HCT116 (cell line): Measurements from ENCODE around the gene CSDE1. TPM values are rescaled to one million over a fixed set of nuclear protein-coding genes. Genes with fewer than 3 reads are reported as not detected.
A peak's percentile ranks its signal among the peaks of the same experiment; 100 is the strongest.

Experiments
- ATAC-seq: fragments of 200-7000 bp; cut with Tn5 transposase; 2 replicates; pipeline ENCODE4 v1.9.1; 2020; ENCODE audit warnings: mild to moderate bottlenecking, moderate library complexity
- BruUV-seq: library from RNA; stranded (reverse); fragments of 400-500 nt; replicated peaks from 2 replicates; lab custom pipeline; 2021; lab: Mats Ljungman, UMichigan
- CTCF ChIA-PET: fragments of 300-600 bp; sonication (Branson Sonifier 250); formaldehyde crosslinking; loops from one replicate; lab custom pipeline; 2021; ENCODE audit warnings: antibody characterized with exemption; lab: Charles Lee
- POLR2A ChIA-PET: fragments of 300-600, 350-600 bp; sonication (Branson Sonifier 250); formaldehyde crosslinking; loops from one replicate; lab custom pipeline; 2021; ENCODE audit warnings: antibody characterized with exemption; lab: Charles Lee
- RAD21 ChIA-PET, 2 experiments: fragments of 300-600 bp; sonication (Branson Sonifier 250); formaldehyde crosslinking; loops; one replicate each; lab custom pipeline; 2023; ENCODE audit warnings: low total read pairs in 2 of 2; ENCODE audit not compliant: uncharacterized antibody in 2 of 2, unreplicated experiment in 2 of 2, low non-redundant PET in 1 of 2; lab: Charles Lee
- DNase-seq: peaks from one replicate; pipeline ENCODE4 v3.0.0-alpha.2; 2010; ENCODE audit warnings: low read depth, low spot score
- H2AFZ ChIP-seq: fragments of 200-600 bp; shearing (Covaris generic), sonication (generic); 2 replicates; pipeline ENCODE4 v1.6.1; 2017; ENCODE audit warnings: low read depth, mixed run types, mixed read lengths, antibody characterized with exemption, low read length; ENCODE audit not compliant: poor library complexity, severe bottlenecking
- H3K27ac ChIP-seq: 2 replicates; pipeline ENCODE4 v1.5.1; 2012; ENCODE audit warnings: low read depth, low read length
- H3K27me3 ChIP-seq: fragments of 200-600 bp; sonication (generic); 2 replicates; pipeline ENCODE4 v1.6.1; 2016; ENCODE audit warnings: mixed run types, low read length, mixed read lengths; ENCODE audit not compliant: insufficient read depth
- H3K36me3 ChIP-seq, 2 experiments: fragments of 200-500 bp in 1 of 2; fragments of 200-600 bp in 1 of 2; sonication (Bioruptor generic) in 1 of 2; sonication (generic) in 1 of 2; 2 replicates each; pipeline versions ENCODE4 v1.5.1 to v1.6.1; 2014 to 2016; ENCODE audit warnings: low read length in 2 of 2, inconsistent platforms in 1 of 2, mixed read lengths in 1 of 2, mixed run types in 1 of 2; ENCODE audit not compliant: insufficient read depth in 2 of 2, control insufficient read depth in 1 of 2
- H3K4me1 ChIP-seq, 2 experiments: fragments of 200-600 bp in 1 of 2; sonication (generic) in 1 of 2; 2 replicates each; pipeline versions ENCODE4 v1.5.1 to v1.6.1; 2012 to 2017; ENCODE audit warnings: low read length in 2 of 2, inconsistent platforms in 1 of 2, mild to moderate bottlenecking in 1 of 2, mixed read lengths in 1 of 2, mixed run types in 1 of 2, moderate library complexity in 1 of 2; ENCODE audit not compliant: insufficient read depth in 2 of 2, control insufficient read depth in 1 of 2
- H3K4me2 ChIP-seq: fragments of 200-600 bp; sonication (generic); 2 replicates; pipeline ENCODE4 v1.6.1; 2017; ENCODE audit warnings: mixed run types, low read length, mixed read lengths
- H3K4me3 ChIP-seq, 2 experiments: fragments of 200-600 bp in 1 of 2; sonication (generic) in 1 of 2; replicated peaks in 1 of 2; 2 replicates each; pipeline ENCODE4 v1.5.1; 2011 to 2016; ENCODE audit warnings: low read length in 2 of 2, control low read depth in 1 of 2, low read depth in 1 of 2, mild to moderate bottlenecking in 1 of 2, mixed read lengths in 1 of 2, mixed run types in 1 of 2
- H3K79me2 ChIP-seq: fragments of 200-600 bp; sonication (generic); 2 replicates; pipeline ENCODE4 v1.6.1; 2017; ENCODE audit warnings: mild to moderate bottlenecking, mixed run types, low read length, moderate library complexity, mixed read lengths; ENCODE audit not compliant: insufficient read depth
- H3K9ac ChIP-seq: fragments of 200-600 bp; sonication (generic); 2 replicates; pipeline ENCODE4 v1.6.1; 2016; ENCODE audit warnings: low read length, mixed read lengths
- H3K9me2 ChIP-seq: fragments of 200-600 bp; sonication (generic), shearing (Covaris generic); 2 replicates; pipeline ENCODE4 v1.6.1; 2017; ENCODE audit warnings: mixed run types, mild to moderate bottlenecking, moderate library complexity; ENCODE audit not compliant: insufficient read depth
- H3K9me3 ChIP-seq, 2 experiments: fragments of 200-500 bp in 1 of 2; fragments of 200-600 bp in 1 of 2; sonication (Bioruptor generic) in 1 of 2; sonication (generic) in 1 of 2; 2 replicates each; pipeline ENCODE4 v1.6.1; 2014 to 2017; ENCODE audit warnings: low read length in 2 of 2, mixed read lengths in 2 of 2, inconsistent platforms in 1 of 2, low read depth in 1 of 2, mild to moderate bottlenecking in 1 of 2, mixed run types in 1 of 2, moderate library complexity in 1 of 2; ENCODE audit not compliant: control insufficient read depth in 1 of 2, insufficient read depth in 1 of 2
- H4K20me1 ChIP-seq: fragments of 200-600 bp; sonication (generic), shearing (Covaris generic); 2 replicates; pipeline ENCODE4 v1.6.1; 2017; ENCODE audit warnings: mixed run types, mild to moderate bottlenecking, moderate library complexity; ENCODE audit not compliant: insufficient read depth
- EZH2 ChIP-seq: fragments of 200-600 bp; sonication (generic); IDR thresholded peaks from 2 replicates; pipeline ENCODE4 v1.6.1; 2017; ENCODE audit warnings: antibody characterized with exemption, mixed run types
- EZH2phosphoT487 ChIP-seq: fragments of 200-600 bp; IDR thresholded peaks from 2 replicates; pipeline ENCODE4 v1.6.1; 2018; ENCODE audit warnings: antibody characterized with exemption, borderline replicate concordance
- FOSL1 ChIP-seq: IDR thresholded peaks from 2 replicates; pipeline ENCODE4 v1.6.1; 2012; ENCODE audit warnings: low read depth
- POLR2A ChIP-seq: IDR thresholded peaks from 2 replicates; pipeline ENCODE4 v1.7.0; 2011; ENCODE audit warnings: borderline replicate concordance; ENCODE audit not compliant: insufficient read depth, insufficient read length; ENCODE audit errors: extremely low read depth
- POLR2AphosphoS5 ChIP-seq: IDR thresholded peaks from 2 replicates; pipeline ENCODE4 v1.6.1; 2011; ENCODE audit warnings: mild to moderate bottlenecking, low read depth, low read length, moderate library complexity
- RAD21 ChIP-seq: IDR thresholded peaks from 2 replicates; pipeline ENCODE4 v1.6.1; 2012; ENCODE audit warnings: low read depth, mild to moderate bottlenecking
- REST ChIP-seq: IDR thresholded peaks from 2 replicates; pipeline ENCODE4 v1.6.1; 2012; ENCODE audit warnings: low read depth
- SIN3A ChIP-seq: IDR thresholded peaks from 2 replicates; pipeline ENCODE4 v1.6.1; 2012; ENCODE audit warnings: low read depth
- SP1 ChIP-seq: IDR thresholded peaks from 2 replicates; pipeline ENCODE4 v1.6.1; 2012; ENCODE audit warnings: low read depth
- intact Hi-C: fragments of 100-400 bp; cut with micrococcal nuclease; formaldehyde crosslinking; loops from 2 replicates; pipeline ENCODE4 v1.10.0; 2022
- total RNA-seq: library from RNA; stranded (reverse); gene quantifications from one replicate; pipeline ENCODE4 v1.2.1, GENCODE V29; 2021; ENCODE audit not compliant: unreplicated experiment
- TF ChIP-seq, protein P1 (sequence below): IDR thresholded peaks from 2 replicates; pipeline ENCODE4 v1.6.1; 2012
- TF ChIP-seq, protein P2 (sequence below): IDR thresholded peaks from 2 replicates; pipeline ENCODE4 v1.6.1; 2012

Gene CSDE1
- total RNA-seq, 1 experiment from 2014 or later, result 515 TPM

DNA sequence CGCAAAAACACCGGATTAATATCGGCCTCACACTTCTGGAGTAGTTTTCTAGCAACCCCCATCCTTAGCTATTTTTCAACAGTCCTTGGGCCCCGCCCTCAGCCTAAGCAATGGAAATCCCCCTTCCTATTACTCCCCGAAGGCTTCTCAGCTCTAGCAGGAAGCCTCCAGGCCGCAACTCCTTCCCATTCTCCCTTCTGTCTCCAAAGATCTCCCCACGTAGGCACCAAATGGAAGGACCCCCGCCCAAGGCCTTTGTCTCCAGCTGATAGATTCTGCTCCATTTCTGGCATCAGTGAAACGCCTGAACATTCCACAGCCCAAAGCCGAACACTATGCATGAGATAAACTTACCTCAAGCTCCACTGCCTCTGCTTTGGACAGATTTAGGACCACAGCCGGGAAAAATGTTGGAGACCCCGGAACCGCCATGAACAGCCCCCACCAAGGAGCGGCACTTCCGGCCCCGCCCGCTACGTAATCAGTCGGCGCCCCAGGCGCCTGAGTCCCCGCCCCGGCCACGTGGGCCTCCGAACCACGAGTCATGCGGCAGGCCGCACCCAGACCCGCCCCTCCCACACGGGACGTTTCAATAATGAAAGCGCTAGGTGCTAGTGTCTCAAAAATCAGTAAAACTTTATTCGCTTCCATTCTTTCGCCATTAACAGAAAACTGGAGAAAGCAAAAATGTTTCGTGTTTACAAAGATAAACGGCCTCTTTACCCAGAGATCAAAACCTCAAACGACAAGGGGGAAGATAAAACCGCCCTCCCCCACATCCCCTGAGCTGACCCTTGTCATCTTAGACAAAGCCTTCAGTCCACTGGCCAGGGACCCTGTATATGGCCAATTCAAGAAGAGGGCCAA, 41.2 kb downstream of the CSDE1 start, which contains the start of gene NRAS (continued):
- TF ChIP-seq REST (no peak), POLR2A (no peak), EZH2 (no peak)
- TF ChIP-seq, protein P1, sequence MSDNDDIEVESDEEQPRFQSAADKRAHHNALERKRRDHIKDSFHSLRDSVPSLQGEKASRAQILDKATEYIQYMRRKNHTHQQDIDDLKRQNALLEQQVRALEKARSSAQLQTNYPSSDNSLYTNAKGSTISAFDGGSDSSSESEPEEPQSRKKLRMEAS, result peak; percentile 98
- TF ChIP-seq, protein P2, sequence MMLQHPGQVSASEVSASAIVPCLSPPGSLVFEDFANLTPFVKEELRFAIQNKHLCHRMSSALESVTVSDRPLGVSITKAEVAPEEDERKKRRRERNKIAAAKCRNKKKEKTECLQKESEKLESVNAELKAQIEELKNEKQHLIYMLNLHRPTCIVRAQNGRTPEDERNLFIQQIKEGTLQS, result no peak

- BruUV-seq, result TSS peak; percentile 71
- ATAC-seq (peak; percentile 12), DNase-seq (no peak)
- Histone ChIP-seq H4K20me1 (no peaks in the 10 kb centered on the region), H3K4me1 (peaks cover 0 to 12% of the 10 kb centered on the region in 2 experiments; a peak in 2 of 4 replicates), H3K4me2 (peak overlapping the region; percentile 76), H3K27me3 (no peaks in the 10 kb centered on the region), H3K36me3 (peaks cover 40 to 44% of the 10 kb centered on the region in 2 experiments), H3K4me3 (peak overlapping the region; percentile 89 to 99), H2AFZ (no peak overlapping the region), H3K9ac (peak overlapping the region; percentile 91), H3K27ac (peak overlapping the region; percentile 65), H3K9me2 (no peaks in the 10 kb centered on the region), H3K79me2 (peaks cover 50% of the 10 kb centered on the region), H3K9me3 (no peaks in the 10 kb centered on the region)
- RAD21 ChIA-PET, result no interaction called here
- no peak for TF ChIP-seq FOSL1
- TF ChIP-seq POLR2A, result no peak
- no peak for TF ChIP-seq RAD21
- no peak for TF ChIP-seq POLR2AphosphoS5
- no peak for TF ChIP-seq EZH2phosphoT487
- TF ChIP-seq SP1, result no peak
- no peak for TF ChIP-seq SIN3A
- POLR2A ChIA-PET, result no interaction called here
- intact Hi-C loops, result loop anchor here (1.0 to 5.0 kb wide), 2 partner anchors 45 to 134 kb away; partner anchors contain the start of gene BCAS2
- CTCF ChIA-PET, result interaction anchor here (1.2 kb wide), 1 partner anchor 369 kb away, joined by 3 read pairs; no protein-coding TSS in a partner anchor
These were observed 41.9 kb downstream of the CSDE1 start for GRCh38 chr1:114715952-114716303.
